HL-60 (cell line): ENCODE results near the gene YLPM1.

Experiments
- CTCF ChIP-seq: IDR thresholded peaks from one replicate; pipeline ENCODE4 v1.5.1; 2011; ENCODE audit warnings: low read length, control low read depth, inconsistent platforms; ENCODE audit not compliant: insufficient read depth
- POLR2AphosphoS5 ChIP-seq: IDR thresholded peaks from 2 replicates; pipeline ENCODE4 v1.6.1; 2012; ENCODE audit warnings: low read depth

- TF ChIP-seq CTCF (no peak), POLR2AphosphoS5 (no peak)
Measured at GRCh38 chr14:74841230-74842207, 78.4 kb downstream of the YLPM1 start.
